Sigmoid colon (tissue), 4 donors: ENCODE measurements around the gene SLC1A3.

Source experiments
- POLR2A ChIP-seq, 2 donors: fragments of 450-650 bp; IDR thresholded peaks; one replicate each; pipeline ENCODE4 v1.6.1; 2016; ENCODE audit warnings: antibody characterized with exemption in 2 of 2, mild to moderate bottlenecking in 2 of 2, moderate library complexity in 2 of 2
- POLR2AphosphoS5 ChIP-seq, 4 donors: sonication (generic); formaldehyde crosslinking; IDR thresholded peaks; one replicate each; pipeline ENCODE4 v1.6.1; 2017; ENCODE audit warnings: antibody characterized with exemption in 4 of 4
- TF ChIP-seq, protein P1 (sequence below), 4 experiments: fragments of 450-650 bp in 3 of 4; fragments of 200-600 bp in 1 of 4; IDR thresholded peaks; one replicate each; pipeline ENCODE4 v1.5.1; 2016 to 2019; ENCODE audit warnings: antibody characterized with exemption in 4 of 4, mild to moderate bottlenecking in 3 of 4, moderate library complexity in 2 of 4

DNA sequence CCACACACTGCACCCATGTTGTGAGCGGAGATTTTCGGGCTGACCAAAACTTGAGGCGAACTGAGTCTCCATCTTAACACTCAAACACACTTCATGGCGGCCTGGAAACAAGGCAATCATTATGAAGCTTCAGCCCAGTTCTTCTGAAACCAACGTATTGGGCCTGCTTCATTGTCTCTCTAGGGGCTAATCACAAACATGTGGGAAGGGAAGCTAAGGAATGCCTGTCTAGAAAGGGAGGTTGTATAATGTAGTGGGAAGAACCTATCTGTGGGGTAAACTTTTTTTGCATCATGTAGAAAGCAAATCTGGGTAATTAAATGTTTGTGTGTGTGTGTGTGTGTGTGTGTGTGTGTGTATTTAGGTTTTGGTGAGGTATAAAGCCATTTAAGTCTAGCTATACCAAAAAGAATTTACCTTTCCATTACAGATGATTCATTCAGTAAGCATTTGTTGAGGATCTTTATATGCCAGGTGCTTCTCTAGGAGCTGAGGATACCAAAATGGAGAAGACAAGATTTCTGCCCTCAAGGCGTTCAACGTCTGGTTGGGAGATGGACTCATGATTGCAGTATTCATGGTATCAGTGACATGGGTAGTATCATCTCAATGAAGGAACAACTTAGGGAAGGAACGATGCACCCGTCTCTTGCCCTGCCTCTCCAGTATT, 29.4 kb downstream of the SLC1A3 start:
- TF ChIP-seq, protein P1, sequence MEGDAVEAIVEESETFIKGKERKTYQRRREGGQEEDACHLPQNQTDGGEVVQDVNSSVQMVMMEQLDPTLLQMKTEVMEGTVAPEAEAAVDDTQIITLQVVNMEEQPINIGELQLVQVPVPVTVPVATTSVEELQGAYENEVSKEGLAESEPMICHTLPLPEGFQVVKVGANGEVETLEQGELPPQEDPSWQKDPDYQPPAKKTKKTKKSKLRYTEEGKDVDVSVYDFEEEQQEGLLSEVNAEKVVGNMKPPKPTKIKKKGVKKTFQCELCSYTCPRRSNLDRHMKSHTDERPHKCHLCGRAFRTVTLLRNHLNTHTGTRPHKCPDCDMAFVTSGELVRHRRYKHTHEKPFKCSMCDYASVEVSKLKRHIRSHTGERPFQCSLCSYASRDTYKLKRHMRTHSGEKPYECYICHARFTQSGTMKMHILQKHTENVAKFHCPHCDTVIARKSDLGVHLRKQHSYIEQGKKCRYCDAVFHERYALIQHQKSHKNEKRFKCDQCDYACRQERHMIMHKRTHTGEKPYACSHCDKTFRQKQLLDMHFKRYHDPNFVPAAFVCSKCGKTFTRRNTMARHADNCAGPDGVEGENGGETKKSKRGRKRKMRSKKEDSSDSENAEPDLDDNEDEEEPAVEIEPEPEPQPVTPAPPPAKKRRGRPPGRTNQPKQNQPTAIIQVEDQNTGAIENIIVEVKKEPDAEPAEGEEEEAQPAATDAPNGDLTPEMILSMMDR (IDR thresholded peaks at IDR 0.05): no peak
- no peak for TF ChIP-seq POLR2A (IDR thresholded peaks at IDR 0.05)
- TF ChIP-seq POLR2AphosphoS5 (IDR thresholded peaks at IDR 0.05): no peak
